Caco-2 (cell line): ENCODE results near the gene LUZP4. TPM values are rescaled to one million over a fixed set of nuclear protein-coding genes. Genes with fewer than 3 reads are reported as not detected.
"Not testable (repeated sequence)": the region's sequence is repeated elsewhere in the genome, so short reads cannot be mapped to it uniquely, and the experiment has no call there.

Experiments used
- BruUV-seq: library from RNA; stranded (reverse); fragments of 400-500 nt; replicated peaks from 2 replicates; lab custom pipeline; 2021; lab: Mats Ljungman, UMichigan
- CTCF ChIA-PET: fragments of 300-600 bp; sonication (Branson Sonifier 250); formaldehyde crosslinking; loops from one replicate; lab custom pipeline; 2022; ENCODE audit warnings: antibody characterized with exemption; lab: Charles Lee
- POLR2A ChIA-PET: fragments of 300-600 bp; sonication (Branson Sonifier 250); formaldehyde crosslinking; loops from one replicate; lab custom pipeline; 2022; ENCODE audit warnings: antibody characterized with exemption; lab: Charles Lee
- DNase-seq, 2 experiments: peaks; one replicate each; pipeline versions ENCODE4 v3.0.0 to v3.0.0-alpha.2; 2020 to 2022
- H3K27me3 ChIP-seq: replicated peaks from 2 replicates; pipeline ENCODE4 v1.6.0; 2011; ENCODE audit warnings: low read length; ENCODE audit not compliant: control insufficient read depth, insufficient read depth
- H3K36me3 ChIP-seq: 2 replicates; pipeline ENCODE4 v1.5.1; 2011; ENCODE audit warnings: low read length; ENCODE audit not compliant: control insufficient read depth, insufficient read depth
- H3K4me1 ChIP-seq: fragments of 250-450 bp; sonication (Bioruptor Pico); 2 replicates; pipeline ENCODE4 v1.5.1; 2020; ENCODE audit warnings: mild to moderate bottlenecking
- H3K4me3 ChIP-seq: 2 replicates; pipeline ENCODE4 v1.5.1; 2011; ENCODE audit warnings: low read depth, mild to moderate bottlenecking, control low read depth, low read length
- H3K9me3 ChIP-seq: fragments of 250-450 bp; sonication (Bioruptor Pico); 2 replicates; pipeline ENCODE4 v1.5.1; 2020; ENCODE audit warnings: mild to moderate bottlenecking, moderate library complexity
- H3K27ac Mint-ChIP-seq: one replicate; pipeline ENCODE4 v1.8.0; 2022; ENCODE audit warnings: mixed read lengths; ENCODE audit not compliant: unreplicated experiment
- H3K27me3 Mint-ChIP-seq: one replicate; pipeline ENCODE4 v1.8.0; 2022; ENCODE audit warnings: mixed read lengths; ENCODE audit not compliant: insufficient read depth, unreplicated experiment
- H3K36me3 Mint-ChIP-seq: one replicate; pipeline ENCODE4 v1.8.0; 2022; ENCODE audit warnings: mild to moderate bottlenecking, mixed read lengths; ENCODE audit not compliant: insufficient read depth, unreplicated experiment
- H3K4me1 Mint-ChIP-seq: one replicate; pipeline ENCODE4 v1.8.0; 2022; ENCODE audit warnings: low read depth, mixed read lengths; ENCODE audit not compliant: unreplicated experiment
- H3K4me3 Mint-ChIP-seq: one replicate; pipeline ENCODE4 v1.8.0; 2022; ENCODE audit warnings: mild to moderate bottlenecking, moderate library complexity, mixed read lengths; ENCODE audit not compliant: unreplicated experiment
- H3K9me3 Mint-ChIP-seq: one replicate; pipeline ENCODE4 v1.8.0; 2022; ENCODE audit warnings: mixed read lengths; ENCODE audit not compliant: unreplicated experiment
- intact Hi-C: fragments of 100-400 bp; cut with micrococcal nuclease; formaldehyde crosslinking; loops from one replicate; pipeline ENCODE4 v1.10.0; 2022; ENCODE audit not compliant: unreplicated experiment
- total RNA-seq: library from RNA; stranded (reverse); gene quantifications from 2 replicates; pipeline ENCODE4 v1.2.3, GENCODE V29; 2022
- TF ChIP-seq, protein P1 (sequence below), 2 experiments: fragments of 200-600 bp in 1 of 2; IDR thresholded peaks; 1 replicate in 1 of 2; 2 replicates in 1 of 2; pipeline versions ENCODE4 v1.5.1 to v1.8.0; 2011 to 2022; ENCODE audit warnings: antibody characterized with exemption in 1 of 2, control low read depth in 1 of 2, inconsistent platforms in 1 of 2, low read depth in 1 of 2, low read length in 1 of 2, mild to moderate bottlenecking in 1 of 2, moderate library complexity in 1 of 2; ENCODE audit not compliant: insufficient read depth in 1 of 2, severe bottlenecking in 1 of 2, unreplicated experiment in 1 of 2

The LUZP4 gene
- total RNA-seq, 1 experiment from 2014 or later = not detected

DNA sequence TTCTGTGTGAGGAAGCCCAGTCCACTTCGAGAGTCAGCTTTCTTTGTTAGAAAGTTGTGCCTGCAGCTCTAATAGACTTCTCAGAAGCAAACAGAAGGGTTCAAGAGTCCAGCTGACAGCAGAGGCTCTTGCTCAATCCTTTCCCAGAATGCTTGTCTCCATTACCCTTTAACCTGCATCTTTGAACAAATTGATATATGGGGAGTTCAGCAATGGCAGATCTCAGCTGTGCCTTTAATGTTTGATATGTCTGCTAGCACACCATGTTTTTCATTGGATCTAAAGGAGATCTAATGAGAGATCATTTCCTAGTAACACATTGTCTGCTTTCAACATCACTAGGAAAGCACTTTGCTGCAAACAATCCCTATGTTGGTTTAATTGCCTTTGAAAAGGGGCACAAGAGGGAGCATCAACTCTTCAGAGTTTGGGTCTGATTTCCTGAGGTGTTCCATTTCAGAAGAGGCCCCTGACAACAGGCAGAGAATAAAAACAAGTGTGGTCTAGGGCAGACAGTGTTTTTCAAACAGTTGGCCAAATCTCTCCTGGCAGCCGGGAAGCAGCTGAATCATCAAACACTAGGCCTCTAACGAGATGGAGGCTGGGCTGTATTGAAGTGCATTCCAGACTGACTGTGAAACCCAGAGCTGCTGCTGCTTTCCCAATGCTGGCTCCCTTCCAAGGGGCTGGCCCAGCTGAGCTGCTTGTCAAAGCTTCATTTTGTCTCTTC lies 55.5 kb downstream of the LUZP4 start:
- Histone ChIP-seq H3K4me3 (no peak overlapping the region), H3K4me1 (peaks cover 28% of the 10 kb centered on the region), H3K27me3 (no peaks in the 10 kb centered on the region), H3K9me3 (no peaks in the 10 kb centered on the region), H3K36me3 (no peaks in the 10 kb centered on the region)
- TF ChIP-seq, protein P1, sequence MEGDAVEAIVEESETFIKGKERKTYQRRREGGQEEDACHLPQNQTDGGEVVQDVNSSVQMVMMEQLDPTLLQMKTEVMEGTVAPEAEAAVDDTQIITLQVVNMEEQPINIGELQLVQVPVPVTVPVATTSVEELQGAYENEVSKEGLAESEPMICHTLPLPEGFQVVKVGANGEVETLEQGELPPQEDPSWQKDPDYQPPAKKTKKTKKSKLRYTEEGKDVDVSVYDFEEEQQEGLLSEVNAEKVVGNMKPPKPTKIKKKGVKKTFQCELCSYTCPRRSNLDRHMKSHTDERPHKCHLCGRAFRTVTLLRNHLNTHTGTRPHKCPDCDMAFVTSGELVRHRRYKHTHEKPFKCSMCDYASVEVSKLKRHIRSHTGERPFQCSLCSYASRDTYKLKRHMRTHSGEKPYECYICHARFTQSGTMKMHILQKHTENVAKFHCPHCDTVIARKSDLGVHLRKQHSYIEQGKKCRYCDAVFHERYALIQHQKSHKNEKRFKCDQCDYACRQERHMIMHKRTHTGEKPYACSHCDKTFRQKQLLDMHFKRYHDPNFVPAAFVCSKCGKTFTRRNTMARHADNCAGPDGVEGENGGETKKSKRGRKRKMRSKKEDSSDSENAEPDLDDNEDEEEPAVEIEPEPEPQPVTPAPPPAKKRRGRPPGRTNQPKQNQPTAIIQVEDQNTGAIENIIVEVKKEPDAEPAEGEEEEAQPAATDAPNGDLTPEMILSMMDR (IDR thresholded peaks at IDR 0.05; ENCODE audit: insufficient read depth in 1 of 2, low read depth in 1 of 2, low read length in 1 of 2, severe bottlenecking in 1 of 2, unreplicated experiment in 1 of 2) = no peak
- H3K4me3 Mint-ChIP-seq = peak overlapping the region; percentile 14
- peaks cover 10% of the 10 kb centered on the region for H3K4me1 Mint-ChIP-seq
- intact Hi-C loops = loop anchor here (2.0 kb wide), 4 partner anchors 14 to 64 kb away; no protein-coding TSS in a partner anchor
- H3K27ac Mint-ChIP-seq = peak overlapping the region; percentile 81
- peak; percentile 71 to 82 for DNase-seq
- ChIA-PET POLR2A (interaction anchor here (0.6 to 1.8 kb wide), 3 partner anchors 20 to 217 kb away, joined by 3 to 10 read pairs (median 4); partner anchors contain the start of gene PLS3), CTCF (interaction anchor here (1.8 kb wide), 1 partner anchor 19 kb away, joined by 8 read pairs; no protein-coding TSS in a partner anchor)
- no peaks in the 10 kb centered on the region for H3K9me3 Mint-ChIP-seq
- no peaks in the 10 kb centered on the region for H3K27me3 Mint-ChIP-seq
- peaks cover 10% of the 10 kb centered on the region for H3K36me3 Mint-ChIP-seq
- no TSS peak for BruUV-seq

DNA sequence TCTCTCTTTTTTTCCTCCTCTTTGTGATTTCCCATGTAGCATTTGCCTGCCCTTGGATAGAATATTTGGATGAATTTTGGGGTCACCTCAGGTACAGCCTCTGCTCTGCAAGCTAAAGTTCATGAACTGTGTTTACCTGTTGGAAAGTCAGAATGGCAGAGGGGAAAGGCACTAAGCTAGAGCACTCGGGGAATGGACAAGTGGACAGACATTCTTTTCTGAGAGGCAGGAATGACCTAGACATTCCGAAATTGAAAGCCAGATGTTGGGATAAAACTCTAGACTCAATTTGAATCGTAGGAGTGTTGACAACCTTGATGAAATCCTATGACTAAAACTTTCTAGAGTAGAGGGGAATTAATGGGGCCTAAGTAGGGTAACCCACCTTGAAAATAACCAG lies 56.1 kb downstream of the LUZP4 start:
- Mint-ChIP-seq H3K27me3 (no peaks in the 10 kb centered on the region), H3K4me3 (no peak overlapping the region), H3K4me1 (peaks cover 7% of the 10 kb centered on the region), H3K36me3 (peaks cover 10% of the 10 kb centered on the region), H3K27ac (peak overlapping the region; percentile 81), H3K9me3 (no peaks in the 10 kb centered on the region)
- no peaks in the 10 kb centered on the region for H3K27me3 ChIP-seq
- no peaks in the 10 kb centered on the region for H3K36me3 ChIP-seq
- intact Hi-C loops = loop anchor here (2.0 kb wide), 4 partner anchors 15 to 63 kb away; no protein-coding TSS in a partner anchor
- no peaks in the 10 kb centered on the region for H3K9me3 ChIP-seq
- CTCF ChIA-PET = interaction anchor here (1.8 kb wide), 1 partner anchor 18 kb away, joined by 8 read pairs; no protein-coding TSS in a partner anchor
- no peak for DNase-seq
- H3K4me3 ChIP-seq = no peak overlapping the region
- H3K4me1 ChIP-seq = peaks cover 28% of the 10 kb centered on the region
- POLR2A ChIA-PET = interaction anchor here (0.6 to 1.8 kb wide), 2 partner anchors 19 to 217 kb away, joined by 3 to 10 read pairs; partner anchors contain the start of gene PLS3
- TF ChIP-seq, protein P1 (IDR thresholded peaks at IDR 0.05; ENCODE audit: insufficient read depth in 1 of 2, low read depth in 1 of 2, low read length in 1 of 2, severe bottlenecking in 1 of 2, unreplicated experiment in 1 of 2) = no peak
- BruUV-seq = no TSS peak

DNA sequence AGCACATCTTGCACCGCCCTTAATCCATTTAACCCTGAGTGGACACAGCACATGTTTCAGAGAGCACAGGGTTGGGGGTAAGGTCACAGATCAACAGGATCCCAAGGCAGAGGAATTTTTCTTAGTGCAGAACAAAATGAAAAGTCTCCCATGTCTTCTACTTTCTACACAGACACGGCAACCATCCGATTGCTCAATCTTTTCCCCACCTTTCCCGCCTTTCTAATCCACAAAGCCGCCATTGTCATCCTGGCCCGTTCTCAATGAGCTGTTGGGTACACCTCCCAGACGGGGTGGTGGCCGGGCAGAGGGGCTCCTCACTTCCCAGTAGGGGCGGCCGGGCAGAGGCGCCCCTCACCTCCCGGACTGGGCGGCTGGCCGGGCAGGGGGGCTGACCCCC lies 57.2 kb downstream of the LUZP4 start:
- H3K36me3 Mint-ChIP-seq, DNase-seq, H3K4me3 ChIP-seq, H3K9me3 ChIP-seq, H3K4me1 Mint-ChIP-seq, CTCF ChIA-PET, H3K27me3 ChIP-seq, H3K4me3 Mint-ChIP-seq, H3K36me3 ChIP-seq, H3K9me3 Mint-ChIP-seq, POLR2A ChIA-PET, H3K27me3 Mint-ChIP-seq, H3K27ac Mint-ChIP-seq, intact Hi-C loops, BruUV-seq: not testable (repeated sequence)
- H3K4me1 ChIP-seq = peaks cover 28% of the 10 kb centered on the region
